Gastroesophageal sphincter (tissue), 4 donors: ENCODE results near the gene SPATA32. TPM values are rescaled to one million over a fixed set of nuclear protein-coding genes. Genes with fewer than 3 reads are reported as not detected.

Source experiments
- ATAC-seq: fragments of 150-250 bp; one replicate; pipeline ENCODE4 v1.9.1; 2016; ENCODE audit warnings: mild to moderate bottlenecking, moderate library complexity
- H3K27ac ChIP-seq, 4 donors: fragments of 200-600 bp; sonication (generic) in 3 of 4; 1 replicate in 3 of 4; 2 replicates in 1 of 4; pipeline ENCODE4 v1.5.1; 2016 to 2019
- H3K27me3 ChIP-seq: fragments of 200-600 bp; sonication (generic); one replicate; pipeline ENCODE4 v1.5.1; 2019
- H3K36me3 ChIP-seq, 2 donors: fragments of 200-600 bp; sonication (generic); one replicate each; pipeline ENCODE4 v1.5.1; 2019; ENCODE audit warnings: control low read depth in 1 of 2
- H3K4me1 ChIP-seq, 3 donors: fragments of 200-600 bp; sonication (generic); 1 replicate in 2 of 3; 2 replicates in 1 of 3; pipeline ENCODE4 v1.5.1; 2016 to 2019; ENCODE audit warnings: control low read depth in 2 of 3
- H3K4me3 ChIP-seq, 2 donors: fragments of 200-600 bp; sonication (generic); one replicate each; pipeline ENCODE4 v1.5.1; 2019; ENCODE audit warnings: mild to moderate bottlenecking in 1 of 2, moderate library complexity in 1 of 2
- H3K9me3 ChIP-seq, 3 donors: fragments of 200-600 bp; sonication (generic); one replicate each; pipeline ENCODE4 v1.5.1; 2017 to 2019; ENCODE audit warnings: control low read depth in 2 of 3
- CTCF ChIP-seq, 4 experiments: fragments of 200-600 bp in 2 of 4; fragments of 450-650 bp in 2 of 4; sonication (generic) in 1 of 4; IDR thresholded peaks; one replicate each; pipeline ENCODE4 v1.5.1; 2017 to 2019; ENCODE audit warnings: antibody characterized with exemption in 4 of 4, mild to moderate bottlenecking in 2 of 4, moderate library complexity in 2 of 4
- EP300 ChIP-seq: sonication (generic); formaldehyde crosslinking; IDR thresholded peaks from one replicate; pipeline ENCODE4 v1.6.1; 2017; ENCODE audit warnings: antibody characterized with exemption, mild to moderate bottlenecking
- POLR2A ChIP-seq, 2 donors: fragments of 450-650 bp; IDR thresholded peaks; one replicate each; pipeline ENCODE4 v1.6.1; 2017; ENCODE audit warnings: antibody characterized with exemption in 2 of 2, mild to moderate bottlenecking in 2 of 2, moderate library complexity in 1 of 2
- POLR2AphosphoS5 ChIP-seq: sonication (generic); formaldehyde crosslinking; IDR thresholded peaks from one replicate; pipeline ENCODE4 v1.6.1; 2017; ENCODE audit warnings: antibody characterized with exemption
- WGBS, 2 donors: methylation state at CpG; one replicate each; pipeline ENCODE4 v1.1.5; 2018; ENCODE audit warnings: low coverage in 1 of 2; 5-methylcytosine and 5-hydroxymethylcytosine counted together
- total RNA-seq, 4 donors: library from RNA; depleted of rRNA; stranded (reverse); fragments of >200 nt; gene quantifications; one replicate each; pipeline ENCODE4 v1.1.0, GENCODE V29; 2016

The SPATA32 gene
- total RNA-seq, 4 donors from 2014 or later = not detected

GRCh38 chr17:45222996-45223538, 38.8 kb downstream of the SPATA32 start:
- no peaks in the 10 kb centered on the region for H3K36me3 ChIP-seq
- peak overlapping the region in 1 of 2 donors; percentile 69 for H3K4me3 ChIP-seq
- H3K27ac ChIP-seq = peak overlapping the region in 3 of 4 donors; percentile 73 to 83 (median 78)
- H3K4me1 ChIP-seq = peaks cover 0 to 53% (median 13%) of the 10 kb centered on the region in 3 donors
- TF ChIP-seq EP300 (no peak), POLR2AphosphoS5 (no peak), POLR2A (IDR thresholded peaks at IDR 0.05) (no peak), CTCF (IDR thresholded peaks at IDR 0.05) (no peak)
- no peaks in the 10 kb centered on the region for H3K9me3 ChIP-seq
- no CpG with 5 or more reads among the region's 8 CpGs for WGBS, 2 donors
- peaks cover 43% of the 10 kb centered on the region for H3K27me3 ChIP-seq
- ATAC-seq = no peak

GRCh38 chr17:45222289-45222995, 39.5 kb downstream of the SPATA32 start:
- 19 to 25% methylated on average over 2 to 3 of the region's 33 CpGs for WGBS, 2 donors
- TF ChIP-seq POLR2A (IDR thresholded peaks at IDR 0.05) (no peak), POLR2AphosphoS5 (no peak), EP300 (no peak), CTCF (IDR thresholded peaks at IDR 0.05) (no peak)
- no peak for ATAC-seq

GRCh38 chr17:45222014-45222288, 39.9 kb downstream of the SPATA32 start:
- Histone ChIP-seq H3K36me3 (no peaks in the 10 kb centered on the region), H3K4me3 (peak overlapping the region; percentile 39 to 69), H3K4me1 (peaks cover 0 to 42% (median 6%) of the 10 kb centered on the region in 3 donors), H3K9me3 (no peaks in the 10 kb centered on the region), H3K27ac (peak overlapping the region in 3 of 4 donors; percentile 73 to 83 (median 78)), H3K27me3 (peaks cover 43% of the 10 kb centered on the region)
- no peak for ATAC-seq
- no peak for TF ChIP-seq CTCF (IDR thresholded peaks at IDR 0.05)
- TF ChIP-seq POLR2AphosphoS5 = no peak
- no peak for TF ChIP-seq EP300
- no peak for TF ChIP-seq POLR2A (IDR thresholded peaks at IDR 0.05)
- WGBS, 2 donors = no CpG with 5 or more reads among the region's 38 CpGs

More at GRCh38 chr17:45222289-45222995, 39.5 kb downstream of the SPATA32 start:
- Histone ChIP-seq H3K9me3 (no peaks in the 10 kb centered on the region), H3K36me3 (no peaks in the 10 kb centered on the region), H3K4me3 (peak overlapping the region; percentile 39 to 69), H3K4me1 (peaks cover 0 to 47% (median 7%) of the 10 kb centered on the region in 3 donors), H3K27me3 (peaks cover 43% of the 10 kb centered on the region), H3K27ac (peak overlapping the region in 3 of 4 donors; percentile 73 to 83 (median 78))

- Histone ChIP-seq H3K4me3 (peak within 1 kb of the TSS; percentile 39 to 69), H3K9me3 (no peaks in the 10 kb centered on the region), H3K4me1 (peaks cover 0 to 39% (median 6%) of the 10 kb centered on the region in 3 donors), H3K27me3 (peaks cover 43% of the 10 kb centered on the region), H3K36me3 (no peaks in the 10 kb centered on the region), H3K27ac (peak within 1 kb of the TSS in 3 of 4 donors; percentile 73 to 83 (median 78))
- WGBS, 2 donors = 0% methylated on average over 1 of the region's 98 CpGs; no CpG with 5 or more reads in 1 of the 2 donors
- ATAC-seq = peak; percentile 29
- TF ChIP-seq POLR2A (IDR thresholded peaks at IDR 0.05) (peak; percentile 5 to 25), EP300 (no peak)
These were observed 40.5 kb downstream of the SPATA32 start, which contains the start of gene FMNL1 for GRCh38 chr17:45221081-45222013. Gene FMNL1, plus strand, starts transcription at chr17:45221885. Its CDS starts 240 bp downstream, at chr17:45222125.

GRCh38 chr17:45220079-45220478, 41.8 kb downstream of the SPATA32 start:
- H3K27me3 ChIP-seq = peaks cover 42% of the 10 kb centered on the region
- no peaks in the 10 kb centered on the region for H3K9me3 ChIP-seq
- H3K4me3 ChIP-seq = no peak overlapping the region
- WGBS, 2 donors = 90% methylated on average over 2 of the region's 3 CpGs; no CpG with 5 or more reads in 1 of the 2 donors
- H3K36me3 ChIP-seq = no peaks in the 10 kb centered on the region
- no peak for ATAC-seq
- TF ChIP-seq POLR2A (IDR thresholded peaks at IDR 0.05) = no peak
- no peak for TF ChIP-seq EP300
- TF ChIP-seq CTCF (IDR thresholded peaks at IDR 0.05) = no peak
- no peak for TF ChIP-seq POLR2AphosphoS5
- H3K27ac ChIP-seq = no peak overlapping the region
- H3K4me1 ChIP-seq = peaks cover 0 to 39% (median 6%) of the 10 kb centered on the region in 3 donors
